Stimulated activated naive CD4-positive, alpha-beta T cell treated with Interleukin-2 at 50 U/mL for 16 hours (primary cell): ENCODE results near the gene PAPSS1.
"Not testable (repeated sequence)": the region's sequence is repeated elsewhere in the genome, so short reads cannot be mapped to it uniquely, and the experiment has no call there.

ENCODE experiments used
- DNase-seq: peaks from one replicate; lab custom pipeline; 2025; lab: John Stamatoyannopoulos, UW

PAPSS1 gene

DNA sequence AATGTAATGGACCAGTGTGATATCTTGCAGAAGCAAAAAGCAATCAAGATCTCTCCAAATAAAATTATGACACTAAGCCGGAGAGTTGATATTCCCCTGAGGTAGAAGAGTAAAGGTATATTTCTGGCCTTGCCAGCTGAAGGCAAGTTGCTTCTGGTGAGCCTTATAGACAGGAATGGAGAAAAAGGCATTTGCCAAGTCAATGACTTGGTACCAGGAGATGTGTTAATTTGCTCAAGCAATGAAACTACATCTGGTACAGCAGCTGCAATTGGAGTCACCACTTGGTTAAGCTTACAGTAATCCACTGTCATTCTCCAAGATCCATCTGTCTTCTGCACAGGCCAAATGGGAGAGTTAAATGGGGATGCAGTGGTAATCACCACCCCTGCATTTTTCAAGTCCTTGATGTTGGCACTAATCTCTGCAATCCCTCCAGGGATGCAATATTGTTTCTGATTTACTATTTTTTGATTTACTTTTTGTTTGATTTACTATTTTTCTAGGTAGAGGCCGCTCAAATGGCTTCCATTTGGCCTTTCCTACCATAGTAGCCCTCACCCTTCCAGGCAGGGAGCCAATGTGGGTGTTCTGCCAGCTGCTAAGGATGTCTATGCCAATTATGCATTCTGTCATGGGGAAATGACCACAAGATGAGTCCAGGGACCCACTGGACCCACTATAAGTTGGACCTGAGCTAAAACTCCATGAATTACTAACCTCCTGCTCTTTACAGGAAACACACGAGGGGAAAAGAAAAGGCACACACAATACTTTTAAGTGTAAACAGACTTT lies 6.3 kb upstream of the PAPSS1 start:
- not testable (repeated sequence) for DNase-seq

DNA sequence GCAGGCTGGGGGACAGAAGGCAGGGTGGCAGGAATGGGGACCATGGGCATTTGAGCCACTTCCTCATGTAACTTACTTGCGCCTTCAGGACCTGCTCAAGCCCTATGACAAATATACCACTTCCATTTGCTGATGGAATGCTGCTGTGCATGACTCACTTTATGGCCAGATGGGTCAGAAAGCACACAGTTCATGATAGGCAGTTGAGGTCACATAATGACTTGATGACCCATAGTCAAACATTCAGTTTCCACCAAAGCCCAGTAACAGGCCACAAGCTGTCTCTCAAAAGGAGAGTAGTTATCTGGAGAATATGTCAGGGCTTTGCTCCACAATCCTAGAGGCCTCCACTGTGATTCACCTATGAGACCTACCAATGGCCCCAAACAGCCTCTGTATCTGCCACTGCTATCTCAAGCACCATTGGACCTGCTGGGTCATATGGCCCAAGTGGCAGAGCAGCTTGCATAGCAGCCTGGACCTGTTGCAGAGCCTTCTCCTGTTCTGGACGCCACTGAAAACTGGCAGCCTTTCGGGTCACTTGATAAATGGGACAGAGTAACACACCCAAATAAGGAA lies 5.3 kb upstream of the PAPSS1 start:
- DNase-seq, result no peak

DNA sequence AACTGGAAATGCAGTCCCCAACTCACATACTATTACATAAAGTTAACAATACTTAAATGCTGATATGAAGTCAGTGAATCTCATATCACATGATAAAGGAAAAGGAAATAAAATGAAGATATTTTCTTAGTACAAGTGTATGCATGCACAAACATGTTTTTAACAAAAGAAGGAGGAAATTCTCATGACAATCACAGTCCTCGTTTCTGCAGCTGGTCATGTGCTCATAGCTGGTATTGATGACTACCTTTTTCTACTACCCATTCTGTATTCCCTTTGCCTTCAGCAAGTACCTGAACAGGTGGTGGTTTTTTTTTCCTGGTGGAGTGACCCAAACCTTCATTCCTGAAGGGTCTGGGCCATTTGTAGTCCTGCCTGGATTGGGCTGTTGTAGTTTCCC lies 3.3 kb upstream of the PAPSS1 start:
- not testable (repeated sequence) for DNase-seq

DNA sequence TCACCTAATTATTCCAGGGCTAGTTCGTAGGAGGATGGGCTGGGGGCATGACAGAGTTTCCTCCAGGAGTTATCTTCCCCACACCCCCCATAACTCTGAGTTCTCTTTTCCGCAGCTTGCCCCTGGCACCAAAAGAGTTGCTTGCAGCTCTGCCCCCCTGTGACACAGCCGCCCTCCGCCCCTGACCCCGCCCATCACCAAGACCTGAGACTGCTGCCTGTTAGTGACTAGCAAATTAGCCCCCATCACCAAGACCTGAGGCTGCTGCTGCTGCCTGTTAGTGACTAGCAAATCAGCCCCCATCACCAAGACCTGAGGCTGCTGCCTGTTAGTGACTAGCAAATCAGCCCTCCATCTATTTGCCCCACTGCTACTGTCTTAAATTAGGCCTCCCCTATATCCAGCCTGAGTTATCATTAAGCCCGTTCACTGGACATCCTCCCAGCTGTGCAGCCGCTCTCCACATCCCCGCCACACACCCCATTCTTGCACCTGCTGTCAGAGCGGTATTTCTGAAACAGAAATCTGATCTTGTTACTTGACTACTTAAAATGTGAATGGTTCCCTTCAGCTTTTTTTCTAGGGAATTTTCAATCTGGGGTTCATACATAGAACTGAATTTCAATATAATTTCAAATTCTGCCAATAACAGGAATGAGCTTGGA lies 1.5 kb upstream of the PAPSS1 start:
- DNase-seq, result peak; percentile 41

DNA sequence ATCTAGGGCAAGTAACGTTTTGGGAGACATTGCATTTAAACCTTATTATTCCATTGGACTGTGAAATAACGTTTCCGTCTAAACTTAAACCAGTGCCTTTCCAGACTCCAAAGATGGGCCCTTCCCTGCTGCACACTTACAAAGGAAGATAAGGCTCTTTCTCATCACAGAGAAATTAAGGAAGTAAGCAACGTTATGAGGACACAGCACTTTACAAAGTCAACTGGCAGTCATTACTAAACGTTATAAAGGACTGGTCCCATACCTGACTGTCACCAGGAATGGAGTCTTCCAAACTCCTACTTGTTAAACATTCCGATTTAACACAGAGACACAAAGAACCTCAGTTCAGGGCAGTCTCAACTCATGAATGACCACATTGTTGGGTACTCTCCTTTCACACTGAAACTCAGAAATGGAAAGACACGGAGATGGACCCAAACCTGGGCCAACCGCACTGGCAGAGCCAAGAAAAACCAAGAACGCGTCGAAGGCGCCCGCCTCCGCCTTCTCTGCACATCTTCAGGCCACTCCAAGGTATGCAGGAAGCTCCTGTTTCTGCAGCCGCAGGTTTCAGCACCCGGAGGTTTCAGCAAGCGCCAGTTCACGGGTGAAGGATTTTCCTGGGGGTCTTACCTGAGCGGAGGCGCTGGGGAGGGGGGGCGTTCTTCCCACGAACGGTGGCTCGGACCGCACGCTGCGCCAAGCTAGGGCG lies 670 bp downstream of the PAPSS1 start:
- DNase-seq, result peak; percentile 35

DNA sequence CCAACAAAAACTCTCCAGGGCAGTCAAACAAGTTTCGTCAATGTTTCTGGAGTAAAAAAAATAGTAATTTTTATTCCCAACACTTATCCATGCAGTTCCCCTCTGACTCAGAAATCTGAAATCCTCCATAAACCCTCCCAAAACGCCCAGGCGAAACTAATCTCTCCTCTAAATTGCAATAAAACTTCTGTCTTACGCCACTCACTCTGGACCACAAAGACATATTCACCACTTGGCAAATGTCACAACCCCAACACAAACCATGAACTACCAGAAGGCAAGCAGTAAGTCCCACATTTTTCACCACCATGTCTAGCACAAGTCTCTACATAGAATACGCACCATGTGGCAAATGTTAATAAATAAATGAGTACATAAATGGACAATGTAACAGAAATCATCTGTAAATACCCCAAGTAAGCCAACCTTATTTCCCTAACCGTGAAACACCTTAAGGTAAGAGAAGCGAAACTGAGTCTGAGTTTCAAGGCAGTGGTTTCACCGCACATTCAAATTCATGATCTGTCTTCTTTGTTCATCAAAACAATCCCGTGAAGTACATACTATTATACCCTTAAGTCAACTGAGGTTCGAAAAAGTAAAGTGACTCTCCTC lies 1.6 kb downstream of the PAPSS1 start:
- no peak for DNase-seq

DNA sequence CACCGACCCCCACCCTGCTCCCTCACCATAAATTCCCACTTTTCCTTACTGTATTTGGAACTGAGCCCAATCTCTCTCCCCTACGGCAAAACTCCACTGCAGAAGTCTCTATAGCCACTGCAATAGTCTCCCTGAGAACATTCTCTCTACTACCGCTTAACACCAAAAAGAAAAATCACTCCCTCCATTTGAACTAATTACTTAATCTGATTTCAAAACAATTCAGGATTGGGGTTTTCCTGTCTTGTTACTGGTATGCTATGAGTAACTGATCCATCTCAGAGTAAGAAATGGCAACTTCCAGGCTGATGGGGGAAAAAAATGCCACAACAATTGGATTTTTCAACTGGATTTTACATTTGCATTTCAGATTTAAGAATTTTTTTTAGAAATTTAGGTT lies 5.8 kb downstream of the PAPSS1 start:
- DNase-seq, result no peak

DNA sequence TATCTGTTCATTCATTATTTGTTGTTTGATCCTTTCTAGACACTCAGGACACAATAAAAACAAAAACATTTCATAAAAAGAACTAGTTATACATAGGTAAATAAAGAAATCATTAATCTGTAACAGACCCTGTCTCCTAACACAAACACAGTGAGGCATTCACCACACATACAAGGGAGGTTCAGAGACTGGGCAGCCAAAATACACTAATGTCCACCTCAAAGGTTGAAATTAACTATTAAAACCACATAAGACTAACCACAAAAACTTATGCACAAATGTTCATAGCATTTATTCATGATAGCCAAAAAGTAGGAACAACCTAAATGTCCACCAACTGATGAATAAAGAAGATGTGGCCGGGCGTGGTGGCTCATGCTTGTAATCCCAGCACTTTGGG lies 7.8 kb downstream of the PAPSS1 start:
- DNase-seq, result no peak

DNA sequence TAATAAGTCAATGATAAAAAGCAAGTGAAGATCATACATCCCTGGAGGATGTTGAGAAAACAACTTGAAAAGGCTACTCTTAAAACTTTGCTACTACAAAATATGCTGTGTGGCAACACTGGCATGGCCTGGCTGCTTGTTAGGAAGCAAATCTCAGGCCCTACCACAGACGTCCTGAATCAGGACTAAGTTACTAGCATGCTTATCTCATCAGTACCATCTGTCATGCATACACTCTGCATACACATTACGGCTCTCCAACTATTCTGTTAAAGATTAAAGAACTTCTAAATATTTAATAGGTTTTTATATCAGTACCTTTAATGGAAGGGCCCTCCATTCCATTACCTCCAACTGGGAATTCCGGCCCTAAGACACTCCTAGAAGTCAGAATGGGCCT lies 8.2 kb downstream of the PAPSS1 start:
- no peak for DNase-seq

DNA sequence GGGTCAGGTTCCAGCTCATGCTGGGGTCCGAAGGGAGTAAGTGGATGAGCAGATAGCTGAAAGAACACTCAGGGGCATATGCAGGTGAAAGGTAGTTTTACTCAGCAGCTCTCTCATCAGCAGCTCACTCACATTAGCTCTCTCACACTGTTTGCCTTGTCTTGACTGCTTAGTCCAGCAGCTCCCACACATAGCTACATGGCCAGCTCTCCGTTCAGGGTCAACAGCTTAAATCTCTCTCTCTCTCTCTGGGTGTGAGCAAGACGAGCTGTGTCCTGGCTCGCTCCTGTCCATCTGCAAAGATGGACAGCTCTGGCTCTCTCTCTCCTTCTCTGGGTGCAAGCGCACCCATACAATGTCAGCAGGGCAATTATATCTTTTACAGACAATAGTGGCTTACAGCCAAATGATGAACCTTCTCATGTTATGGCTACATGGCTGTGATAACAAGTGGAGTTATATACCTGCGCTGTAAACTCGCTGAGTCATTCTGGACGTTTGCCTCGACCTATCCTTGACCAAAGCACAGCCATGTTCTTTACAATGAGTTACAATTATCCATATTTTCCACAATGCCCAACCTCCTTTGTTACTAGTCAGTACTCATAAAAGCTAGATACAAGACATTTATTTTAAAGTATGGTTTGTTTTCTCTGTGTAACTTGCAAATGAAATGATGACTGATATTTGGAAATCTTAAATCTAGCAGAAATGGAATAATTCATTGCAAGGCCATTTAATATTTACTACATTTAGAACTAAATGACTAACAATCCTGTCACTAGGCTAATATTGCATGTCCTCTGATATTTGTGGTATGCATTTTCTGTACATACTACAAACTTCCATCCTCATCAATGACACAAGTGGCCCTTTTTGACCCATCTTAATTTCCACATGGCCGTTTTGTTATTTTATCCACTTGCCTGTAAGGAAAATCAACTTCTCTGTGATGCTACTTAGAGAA lies 9.3 kb downstream of the PAPSS1 start:
- DNase-seq, result no peak

DNA sequence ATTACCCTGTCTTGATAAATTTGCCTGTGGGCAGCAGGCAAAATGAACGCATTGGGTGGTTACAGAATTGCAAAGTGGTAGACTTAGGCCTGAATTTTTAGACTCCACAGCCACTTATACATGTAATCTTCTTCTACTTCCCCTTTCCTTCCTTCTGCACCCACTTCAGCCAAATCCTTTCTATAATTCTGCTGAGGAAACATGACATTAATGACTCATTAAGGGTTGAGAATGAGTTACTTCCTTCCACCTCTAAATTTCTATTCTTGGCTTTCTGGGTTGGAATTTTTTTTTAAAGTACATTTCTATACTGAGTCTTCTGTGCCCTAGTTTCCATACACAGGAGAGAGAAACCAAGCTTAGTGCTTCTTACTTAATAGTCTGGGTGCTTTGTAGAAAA lies 10.1 kb downstream of the PAPSS1 start:
- no peak for DNase-seq

DNA sequence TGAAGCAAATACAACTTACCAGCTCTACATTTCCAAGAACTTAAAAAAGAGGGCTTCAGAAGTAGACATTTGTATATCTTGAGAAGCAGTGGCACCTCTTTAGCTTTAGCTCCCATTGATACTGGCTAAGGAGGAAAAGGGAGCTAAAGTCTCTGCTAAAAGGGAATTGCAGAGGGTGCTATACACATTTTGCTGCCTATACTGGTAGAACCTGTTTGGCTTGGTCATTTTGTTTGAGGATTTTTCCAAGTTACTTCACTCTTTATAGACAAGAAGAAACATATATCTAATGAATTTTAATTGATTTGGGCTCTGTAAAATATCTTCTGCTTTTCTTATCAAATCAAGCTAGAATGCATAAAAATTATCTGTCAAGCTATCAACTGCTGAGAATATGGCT lies 11.8 kb downstream of the PAPSS1 start:
- DNase-seq, result no peak

DNA sequence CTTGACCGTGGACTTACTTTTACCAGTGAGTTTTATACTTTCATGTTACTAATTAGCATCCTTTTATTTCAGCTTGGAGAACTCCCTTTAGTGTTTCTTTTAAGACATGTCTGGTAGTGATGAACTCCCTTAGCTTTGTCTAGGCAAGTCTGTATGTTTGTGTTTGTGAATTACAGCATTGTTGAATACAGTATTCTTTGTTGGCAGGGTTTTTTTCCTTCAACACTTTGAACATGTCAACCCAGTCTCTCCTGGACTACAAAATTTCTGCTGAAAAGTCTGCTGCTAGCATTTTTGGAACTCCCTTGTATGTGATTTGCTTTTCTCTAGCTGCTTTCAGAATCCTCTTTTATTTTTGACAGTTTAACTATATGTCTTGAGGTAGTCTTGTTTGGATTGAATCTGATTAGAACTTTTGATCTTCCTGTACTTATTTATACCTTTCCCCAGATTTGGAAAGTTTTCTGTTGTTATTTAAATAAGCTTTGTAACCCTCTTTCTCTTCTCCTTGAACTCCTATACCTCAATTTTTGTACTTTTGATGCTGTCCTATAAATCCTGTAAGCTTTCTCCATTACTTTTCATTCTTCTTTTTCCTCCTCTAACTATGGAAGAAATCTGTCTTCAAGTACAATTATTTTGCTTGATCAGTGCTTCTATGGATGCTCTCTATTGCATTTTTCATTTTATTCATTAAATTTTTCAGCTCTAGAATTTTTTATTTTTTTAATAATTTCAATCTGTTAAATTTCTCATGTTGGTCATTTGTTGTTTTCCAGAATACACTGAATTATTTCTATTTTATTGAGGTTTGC lies 14.1 kb downstream of the PAPSS1 start:
- DNase-seq, result no peak

DNA sequence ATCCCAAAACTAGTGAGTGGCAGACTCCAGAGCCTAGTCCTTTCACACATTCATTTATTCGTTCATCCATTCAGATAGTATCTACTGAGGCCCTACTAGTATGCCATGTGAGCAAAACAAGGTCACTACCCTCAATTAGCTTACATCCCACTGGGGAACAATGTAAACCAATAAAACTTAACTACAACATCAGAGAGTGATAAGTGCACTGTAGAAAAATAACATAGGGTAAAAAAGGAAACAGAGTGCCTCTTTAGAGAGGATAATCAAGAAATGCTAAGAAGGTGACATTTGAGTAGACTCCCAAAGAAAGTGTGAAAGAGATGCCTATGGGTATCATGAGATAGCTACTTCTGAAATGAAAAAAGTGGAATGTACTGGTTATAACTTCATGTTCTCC lies 18.5 kb downstream of the PAPSS1 start:
- DNase-seq, result no peak

DNA sequence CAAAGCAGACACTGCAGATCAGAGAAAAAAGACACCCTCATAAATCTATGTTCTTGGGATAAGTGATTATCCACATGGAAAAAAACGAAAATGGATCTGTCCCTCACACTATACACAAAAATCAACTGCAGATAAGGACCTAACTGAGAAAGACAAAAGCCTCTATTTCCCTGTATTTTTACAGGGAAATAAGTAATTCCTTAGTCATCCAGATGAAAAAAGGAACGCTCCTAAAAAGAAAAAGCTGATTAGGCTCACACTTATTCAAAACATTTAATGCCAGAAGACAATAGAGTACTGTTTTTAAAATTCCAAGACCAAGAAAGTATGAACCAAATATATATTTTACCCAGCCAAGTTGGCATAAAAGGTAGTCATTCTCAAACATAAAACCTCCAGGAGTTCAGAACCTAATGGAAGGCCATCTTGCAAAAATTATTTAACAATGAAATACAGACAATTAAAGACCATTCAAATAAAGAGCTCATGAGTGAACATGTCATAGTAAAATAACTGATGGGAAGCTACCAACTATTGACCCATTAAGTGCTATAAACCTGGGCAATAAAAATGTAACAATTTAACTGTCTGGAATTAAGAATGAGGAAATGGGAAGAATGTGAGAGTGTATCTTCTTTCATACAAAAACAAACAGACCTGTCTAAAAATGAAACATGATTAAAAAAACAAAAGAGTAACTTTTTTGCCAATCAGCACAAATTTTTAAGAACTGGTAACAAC lies 20.4 kb downstream of the PAPSS1 start:
- no peak for DNase-seq

DNA sequence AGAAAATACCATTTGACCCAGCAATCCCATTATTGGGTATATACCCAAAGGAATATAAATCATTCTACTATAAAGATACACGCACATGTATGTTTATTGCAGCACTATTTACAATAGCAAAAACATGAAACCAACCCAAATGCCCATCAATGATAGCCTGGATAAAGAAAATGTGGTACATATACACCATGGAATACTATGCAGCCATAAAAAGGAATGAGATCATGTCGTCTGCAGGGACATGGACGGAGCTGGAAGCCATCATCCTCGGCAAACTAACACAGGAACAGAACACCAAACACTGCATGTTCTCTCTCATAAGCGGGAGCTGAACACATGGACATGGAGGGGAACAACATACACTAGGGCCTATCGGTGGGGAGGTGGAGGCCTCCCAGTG lies 23.8 kb downstream of the PAPSS1 start:
- DNase-seq, result not testable (repeated sequence)

DNA sequence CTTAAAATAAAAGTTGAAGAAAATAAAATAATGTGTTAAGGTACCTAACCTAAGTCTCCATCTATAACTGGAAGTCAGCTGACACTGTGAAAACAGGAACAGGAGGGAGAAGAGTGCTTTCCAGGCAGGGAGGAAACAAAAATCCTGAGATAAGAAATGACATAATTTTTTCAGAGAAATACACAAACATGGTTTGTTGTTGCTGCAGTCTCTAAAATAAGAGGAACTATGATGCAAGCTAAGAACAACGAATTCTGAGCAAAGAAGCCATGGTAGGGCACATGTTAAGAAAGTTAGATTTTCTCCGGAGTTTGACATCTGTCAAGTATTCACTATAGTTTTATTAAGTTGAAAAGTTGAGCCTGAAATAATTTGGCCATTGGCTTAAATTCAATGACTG lies 26.9 kb downstream of the PAPSS1 start:
- no peak for DNase-seq

DNA sequence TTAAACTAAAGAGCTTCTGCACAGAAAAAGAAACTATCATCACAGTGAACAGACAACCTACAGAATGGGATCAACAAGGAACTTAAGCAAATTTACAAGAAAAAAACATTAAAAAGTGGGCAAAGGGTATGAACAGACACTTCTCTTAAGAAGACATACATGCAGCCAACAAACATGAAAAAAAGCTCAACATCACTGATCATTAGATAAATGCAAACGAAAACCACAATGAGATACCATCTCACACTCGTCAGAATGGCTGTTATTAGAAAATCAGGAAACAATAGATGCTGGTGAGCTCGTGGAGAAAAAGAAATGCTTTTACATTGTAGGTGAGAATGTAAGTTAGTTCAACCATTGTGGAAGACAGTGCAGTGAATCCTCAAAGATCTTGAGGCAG lies 27.8 kb downstream of the PAPSS1 start:
- no peak for DNase-seq

DNA sequence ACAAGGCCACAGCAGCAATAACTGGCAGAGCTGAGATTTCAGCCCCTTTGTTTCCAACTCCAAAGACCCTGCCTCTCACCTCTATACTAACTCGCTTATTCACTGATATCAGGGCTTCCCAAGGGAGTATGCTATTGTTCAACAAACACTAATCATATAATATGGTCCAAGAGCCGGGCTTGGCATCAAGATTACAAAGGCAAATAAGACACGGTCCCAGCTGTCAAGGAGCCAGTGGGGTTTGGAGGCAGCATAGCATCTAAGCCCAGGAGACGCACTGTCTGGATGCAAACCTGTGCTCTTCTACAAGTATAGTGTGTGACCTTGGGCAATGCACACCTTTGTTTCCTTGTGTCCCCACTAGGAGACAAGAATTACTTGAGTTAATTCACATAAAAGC lies 28.7 kb downstream of the PAPSS1 start:
- no peak for DNase-seq
